Neural progenitor cell (in vitro differentiated cells): ENCODE measurements around the gene LDB2.

Experiments used
- CTCF ChIP-seq: fragments of 200-600 bp; sonication (generic); IDR thresholded peaks from 2 replicates; pipeline ENCODE4 v1.5.1; 2017; ENCODE audit warnings: antibody characterized with exemption, mild to moderate bottlenecking
- EZH2 ChIP-seq: fragments of 200-600 bp; sonication (generic); IDR thresholded peaks from 2 replicates; pipeline ENCODE4 v1.6.1; 2017; ENCODE audit warnings: antibody characterized with exemption, mild to moderate bottlenecking, moderate library complexity
- EZH2phosphoT487 ChIP-seq: fragments of 200-600 bp; sonication (generic); IDR thresholded peaks from 2 replicates; pipeline ENCODE4 v1.6.1; 2017; ENCODE audit warnings: antibody characterized with exemption

GRCh38 chr4:16461362-16461761 is 437.1 kb downstream of the LDB2 start:
- no peak for TF ChIP-seq CTCF
- TF ChIP-seq EZH2phosphoT487, result no peak
- TF ChIP-seq EZH2, result no peak
